Spleen (tissue), 7 donors: Measurements from ENCODE around the gene IKBKE.

Experiments
- CTCF ChIP-seq, 11 experiments: fragments of 200-600 bp in 7 of 11; fragments of 450-650 bp in 4 of 11; sonication (generic) in 4 of 11; IDR thresholded peaks in 8 of 11; conservative IDR thresholded peaks in 3 of 11; 1 replicate in 7 of 11; 2 replicates in 4 of 11; pipeline versions ENCODE4 v1.4.0 to v1.8.0; 2016 to 2021; ENCODE audit warnings: antibody characterized with exemption in 11 of 11, inconsistent platforms in 4 of 11, mild to moderate bottlenecking in 1 of 11
- POLR2AphosphoS5 ChIP-seq, 3 donors: sonication (generic); formaldehyde crosslinking; IDR thresholded peaks; one replicate each; pipeline ENCODE4 v1.5.1; 2017; ENCODE audit warnings: antibody characterized with exemption in 3 of 3
- donor health status: DM: no; HTN: no; CAD: no; lungs with moderate emphysema.
- donor health status: DM: no; HTN: no; CAD: no.
- donor health status: DM: no; HTN: no; CAD: no.

DNA sequence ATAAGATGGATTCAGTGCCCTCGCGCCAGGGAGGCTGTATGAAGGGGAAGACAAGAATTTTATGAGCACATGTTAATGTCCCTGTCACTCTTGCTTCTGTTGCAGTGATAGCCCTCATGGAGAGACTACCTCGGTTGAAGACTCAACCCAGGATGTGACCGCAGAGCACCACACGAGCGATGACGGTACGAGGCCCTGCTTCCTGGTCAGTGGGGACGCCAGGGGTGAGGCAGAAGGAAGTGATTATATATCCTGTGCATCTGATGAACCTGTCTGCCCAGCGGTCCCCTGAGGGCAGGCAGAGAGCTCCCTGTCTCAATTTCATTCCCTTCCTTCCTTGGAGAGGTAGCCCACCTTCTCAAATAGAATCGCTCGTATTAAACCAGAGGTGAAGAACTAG, 20.0 kb upstream of the IKBKE start:
- TF ChIP-seq CTCF (IDR thresholded peaks at IDR 0.05 in 8 of 11, conservative IDR thresholded peaks at IDR 0.05 in 3 of 11) (no peak), POLR2AphosphoS5 (IDR thresholded peaks at IDR 0.05) (no peak)
